Heart left ventricle (tissue), 13 donors: ENCODE results near the gene CD300LG.

ENCODE experiments used
- POLR2A ChIP-seq, 2 donors: fragments of 450-650 bp; IDR thresholded peaks; one replicate each; pipeline ENCODE4 v1.6.1; 2017; ENCODE audit warnings: antibody characterized with exemption in 2 of 2, mild to moderate bottlenecking in 2 of 2, moderate library complexity in 2 of 2
- TF ChIP-seq, protein P1 (sequence below), 12 donors: fragments of 200-600 bp; sonication (generic) in 4 of 12; IDR thresholded peaks; one replicate each; pipeline versions ENCODE4 v1.5.0 to v1.8.0; 2018 to 2022; ENCODE audit warnings: antibody characterized with exemption in 12 of 12, mild to moderate bottlenecking in 5 of 12
- donor health status: ischemic (EF 13 %, LVEDD 7.1; RV severe dilation, severe dysfunction).
- donor health status: DM: no; HTN: yes; CAD: no.
- donor health status: DM: no; HTN: no; CAD: no.
- donor health status: ischemic (EF 25% LVEDD 6.9; RV normal size, moderate dysfunction).
- donor health status: ischemic (EF 25% LVEDD 5.7; RV mildly dilated, moderate dysfunction).
- donor health status: ischemic (EF 35%, LVEDD 5.7; RV mildly dilated, moderate dysfunction).
- donor health status: nonischemic (EF 11% LVEDD 7.7; RV severe dilation, severe dysfunction).
- donor health status: DM: yes; HTN: yes; CAD: no.
- donor health status: PGD.
- donor health status: ischemic (EF 29% LVEDD 5.4; RV normal size, mild dysfunction).
- donor health status: nonischemic (EF 23%, LVEDD 6.1; RV moderate dilation, normal function).

- no peak for TF ChIP-seq POLR2A (IDR thresholded peaks at IDR 0.05)
- TF ChIP-seq, protein P1, sequence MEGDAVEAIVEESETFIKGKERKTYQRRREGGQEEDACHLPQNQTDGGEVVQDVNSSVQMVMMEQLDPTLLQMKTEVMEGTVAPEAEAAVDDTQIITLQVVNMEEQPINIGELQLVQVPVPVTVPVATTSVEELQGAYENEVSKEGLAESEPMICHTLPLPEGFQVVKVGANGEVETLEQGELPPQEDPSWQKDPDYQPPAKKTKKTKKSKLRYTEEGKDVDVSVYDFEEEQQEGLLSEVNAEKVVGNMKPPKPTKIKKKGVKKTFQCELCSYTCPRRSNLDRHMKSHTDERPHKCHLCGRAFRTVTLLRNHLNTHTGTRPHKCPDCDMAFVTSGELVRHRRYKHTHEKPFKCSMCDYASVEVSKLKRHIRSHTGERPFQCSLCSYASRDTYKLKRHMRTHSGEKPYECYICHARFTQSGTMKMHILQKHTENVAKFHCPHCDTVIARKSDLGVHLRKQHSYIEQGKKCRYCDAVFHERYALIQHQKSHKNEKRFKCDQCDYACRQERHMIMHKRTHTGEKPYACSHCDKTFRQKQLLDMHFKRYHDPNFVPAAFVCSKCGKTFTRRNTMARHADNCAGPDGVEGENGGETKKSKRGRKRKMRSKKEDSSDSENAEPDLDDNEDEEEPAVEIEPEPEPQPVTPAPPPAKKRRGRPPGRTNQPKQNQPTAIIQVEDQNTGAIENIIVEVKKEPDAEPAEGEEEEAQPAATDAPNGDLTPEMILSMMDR (IDR thresholded peaks at IDR 0.05): no peak
Observed at GRCh38 chr17:43861960-43862359, 15.0 kb downstream of the CD300LG start.
